Measurements from ENCODE around the gene PEAK1. TPM values are rescaled to one million over a fixed set of nuclear protein-coding genes. Genes with fewer than 3 reads are reported as not detected.
A peak's percentile ranks its signal among the peaks of the same experiment; 100 is the strongest.

Gene PEAK1
- total RNA-seq, 1 donor, result 133 TPM

GRCh38 chr15:77454265-77454664, 34.4 kb upstream of the PEAK1 start:
- H3K27me3 ChIP-seq (ENCODE audit: insufficient read depth, low read length), result no peaks in the 10 kb centered on the region
- no peaks in the 10 kb centered on the region for H4K20me1 ChIP-seq (ENCODE audit: insufficient read depth, low read length)
- peak overlapping the region; percentile 87 for H3K27ac ChIP-seq (ENCODE audit: low read depth, low read length)
- H3K9me3 ChIP-seq (ENCODE audit: low read depth, low read length), result no peaks in the 10 kb centered on the region
- DNase-seq (ENCODE audit: insufficient read length, low spot score, missing footprints), result peak; percentile 38
- peaks cover 3% of the 10 kb centered on the region for H3K36me3 ChIP-seq (ENCODE audit: insufficient read depth, low read length)
- peak overlapping the region; percentile 50 for H3K4me2 ChIP-seq (ENCODE audit: insufficient read depth, low read length)
- no peak overlapping the region for H3K4me3 ChIP-seq (ENCODE audit: insufficient read depth, low read length)
- peaks cover 53% of the 10 kb centered on the region for H3K4me1 ChIP-seq (ENCODE audit: insufficient read depth, low read length)
- TF ChIP-seq CTCF (IDR thresholded peaks at IDR 0.05; ENCODE audit: extremely low read depth, low read depth, low read length), result no peak
- H3K79me2 ChIP-seq (ENCODE audit: insufficient read depth, low read length), result peaks cover 28% of the 10 kb centered on the region
- no peak overlapping the region for H2AFZ ChIP-seq (ENCODE audit: low read length)

GRCh38 chr15:77446840-77447390, 27.0 kb upstream of the PEAK1 start:
- no peaks in the 10 kb centered on the region for H3K9me3 ChIP-seq (ENCODE audit: low read depth, low read length)
- H3K4me3 ChIP-seq (ENCODE audit: insufficient read depth, low read length), result no peak overlapping the region
- no peak for TF ChIP-seq CTCF (IDR thresholded peaks at IDR 0.05; ENCODE audit: extremely low read depth, low read depth, low read length)
- H3K79me2 ChIP-seq (ENCODE audit: insufficient read depth, low read length), result peaks cover 64% of the 10 kb centered on the region
- H3K27ac ChIP-seq (ENCODE audit: low read depth, low read length), result no peak overlapping the region
- H3K36me3 ChIP-seq (ENCODE audit: insufficient read depth, low read length), result no peaks in the 10 kb centered on the region
- no peaks in the 10 kb centered on the region for H3K4me1 ChIP-seq (ENCODE audit: insufficient read depth, low read length)
- peaks cover 11% of the 10 kb centered on the region for H4K20me1 ChIP-seq (ENCODE audit: insufficient read depth, low read length)
- H3K4me2 ChIP-seq (ENCODE audit: insufficient read depth, low read length), result no peak overlapping the region
- no peak overlapping the region for H2AFZ ChIP-seq (ENCODE audit: low read length)
- H3K27me3 ChIP-seq (ENCODE audit: insufficient read depth, low read length), result no peaks in the 10 kb centered on the region
- no peak for DNase-seq (ENCODE audit: insufficient read length, low spot score, missing footprints)

GRCh38 chr15:77440378-77440999, 20.6 kb upstream of the PEAK1 start:
- no peak overlapping the region for H2AFZ ChIP-seq (ENCODE audit: low read length)
- no peak overlapping the region for H3K4me3 ChIP-seq (ENCODE audit: insufficient read depth, low read length)
- H3K9me3 ChIP-seq (ENCODE audit: low read depth, low read length), result no peaks in the 10 kb centered on the region
- H3K4me1 ChIP-seq (ENCODE audit: insufficient read depth, low read length), result peaks cover 7% of the 10 kb centered on the region
- H3K4me2 ChIP-seq (ENCODE audit: insufficient read depth, low read length), result no peak overlapping the region
- peaks cover 27% of the 10 kb centered on the region for H4K20me1 ChIP-seq (ENCODE audit: insufficient read depth, low read length)
- peak; percentile 25 for DNase-seq (ENCODE audit: insufficient read length, low spot score, missing footprints)
- TF ChIP-seq CTCF (IDR thresholded peaks at IDR 0.05; ENCODE audit: extremely low read depth, low read depth, low read length), result no peak
- H3K27me3 ChIP-seq (ENCODE audit: insufficient read depth, low read length), result no peaks in the 10 kb centered on the region
- H3K79me2 ChIP-seq (ENCODE audit: insufficient read depth, low read length), result peaks cover 66% of the 10 kb centered on the region
- no peak overlapping the region for H3K27ac ChIP-seq (ENCODE audit: low read depth, low read length)
- no peaks in the 10 kb centered on the region for H3K36me3 ChIP-seq (ENCODE audit: insufficient read depth, low read length)

- H3K27me3 ChIP-seq (ENCODE audit: insufficient read depth, low read length), result no peaks in the 10 kb centered on the region
- no peaks in the 10 kb centered on the region for H3K9me3 ChIP-seq (ENCODE audit: low read depth, low read length)
- peaks cover 7% of the 10 kb centered on the region for H3K4me1 ChIP-seq (ENCODE audit: insufficient read depth, low read length)
- peaks cover 22% of the 10 kb centered on the region for H4K20me1 ChIP-seq (ENCODE audit: insufficient read depth, low read length)
- peaks cover 47% of the 10 kb centered on the region for H3K79me2 ChIP-seq (ENCODE audit: insufficient read depth, low read length)
- no peak overlapping the region for H3K4me2 ChIP-seq (ENCODE audit: insufficient read depth, low read length)
- H3K36me3 ChIP-seq (ENCODE audit: insufficient read depth, low read length), result no peaks in the 10 kb centered on the region
- TF ChIP-seq CTCF (IDR thresholded peaks at IDR 0.05; ENCODE audit: extremely low read depth, low read depth, low read length), result no peak
- no peak overlapping the region for H3K27ac ChIP-seq (ENCODE audit: low read depth, low read length)
- no peak overlapping the region for H3K4me3 ChIP-seq (ENCODE audit: insufficient read depth, low read length)
- DNase-seq (ENCODE audit: insufficient read length, low spot score, missing footprints), result no peak
- H2AFZ ChIP-seq (ENCODE audit: low read length), result no peak overlapping the region
Observed at GRCh38 chr15:77437264-77437663, 17.4 kb upstream of the PEAK1 start.

Data from osteoblast (primary cell).